GM21381 (cell line): Measurements from ENCODE around the gene COL20A1.
"Not testable (repeated sequence)": the region's sequence is repeated elsewhere in the genome, so short reads cannot be mapped to it uniquely, and the experiment has no call there.

ENCODE experiments used
- ATAC-seq: cut with Tn5 transposase; IDR thresholded peaks from one replicate; pipeline ENCODE4 v1.9.1; 2021; ENCODE audit warnings: mild to moderate bottlenecking, moderate library complexity; ENCODE audit not compliant: unreplicated experiment

Gene COL20A1

GRCh38 chr20:63305933-63306672 is 13.1 kb downstream of the COL20A1 start:
- not testable (repeated sequence) for ATAC-seq

GRCh38 chr20:63306673-63307537 is 13.9 kb downstream of the COL20A1 start:
- ATAC-seq = no peak

- no peak for ATAC-seq
These were observed 14.7 kb downstream of the COL20A1 start for GRCh38 chr20:63307538-63308217.

- no peak for ATAC-seq
These were observed 15.4 kb downstream of the COL20A1 start for GRCh38 chr20:63308218-63308911.

- ATAC-seq = no peak
These were observed 16.5 kb downstream of the COL20A1 start for GRCh38 chr20:63309261-63310071.

- no peak for ATAC-seq
These were observed 17.4 kb downstream of the COL20A1 start for GRCh38 chr20:63310265-63310991.

GRCh38 chr20:63311186-63311832 is 18.3 kb downstream of the COL20A1 start:
- ATAC-seq = no peak

GRCh38 chr20:63311833-63312243 is 18.9 kb downstream of the COL20A1 start:
- ATAC-seq = no peak

- no peak for ATAC-seq
These were observed 19.3 kb downstream of the COL20A1 start for GRCh38 chr20:63312273-63312672.

GRCh38 chr20:63312690-63313348 is 19.8 kb downstream of the COL20A1 start:
- ATAC-seq = no peak

- no peak for ATAC-seq
These were observed 20.5 kb downstream of the COL20A1 start for GRCh38 chr20:63313349-63314014.

- ATAC-seq = no peak
These were observed 21.1 kb downstream of the COL20A1 start for GRCh38 chr20:63314015-63314471.

GRCh38 chr20:63314566-63315239 is 21.7 kb downstream of the COL20A1 start:
- no peak for ATAC-seq

- ATAC-seq = no peak
These were observed 22.3 kb downstream of the COL20A1 start for GRCh38 chr20:63315240-63315689.

- no peak for ATAC-seq
These were observed 22.9 kb downstream of the COL20A1 start for GRCh38 chr20:63315731-63316491.

- no peak for ATAC-seq
These were observed 23.5 kb downstream of the COL20A1 start for GRCh38 chr20:63316502-63316921.
